Measurements from ENCODE around the gene ATP9A.
"Not testable (repeated sequence)": the region's sequence is repeated elsewhere in the genome, so short reads cannot be mapped to it uniquely, and the experiment has no call there.

Gene ATP9A

DNA sequence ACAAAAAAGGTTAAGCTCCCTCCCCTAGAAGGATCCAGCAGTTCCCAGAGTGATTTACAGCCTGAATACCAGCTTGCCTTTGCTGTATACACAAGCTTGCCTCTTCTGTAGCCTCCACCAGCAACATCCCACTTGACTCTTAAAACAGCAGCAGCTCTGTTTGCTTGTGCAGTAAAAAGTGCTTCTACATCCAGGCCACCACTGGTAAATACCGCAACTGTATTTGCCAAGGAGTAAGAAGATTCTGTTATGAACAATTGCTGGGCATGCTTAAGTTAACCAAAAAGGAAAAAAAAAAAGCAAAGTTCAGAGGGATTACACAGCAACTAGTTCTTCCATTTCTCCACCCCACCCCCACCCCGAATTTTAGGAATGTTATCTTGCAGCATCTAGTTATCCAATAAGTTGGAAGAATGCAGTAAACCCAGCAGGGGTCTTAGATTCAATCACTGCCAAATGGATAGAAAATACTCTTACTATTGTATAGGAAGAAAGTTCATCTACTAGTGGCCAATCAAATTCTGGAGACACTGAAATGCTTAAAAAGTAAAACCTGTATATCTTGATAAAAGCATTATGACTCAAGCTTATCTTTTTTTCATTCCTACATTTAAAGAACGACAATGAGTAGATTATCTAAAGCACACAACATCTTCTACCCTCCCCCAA lies 29.3 kb upstream of the ATP9A start:
- DNase-seq (ENCODE audit: extremely low read depth in 1 of 2, low read depth in 1 of 2): no peak

DNA sequence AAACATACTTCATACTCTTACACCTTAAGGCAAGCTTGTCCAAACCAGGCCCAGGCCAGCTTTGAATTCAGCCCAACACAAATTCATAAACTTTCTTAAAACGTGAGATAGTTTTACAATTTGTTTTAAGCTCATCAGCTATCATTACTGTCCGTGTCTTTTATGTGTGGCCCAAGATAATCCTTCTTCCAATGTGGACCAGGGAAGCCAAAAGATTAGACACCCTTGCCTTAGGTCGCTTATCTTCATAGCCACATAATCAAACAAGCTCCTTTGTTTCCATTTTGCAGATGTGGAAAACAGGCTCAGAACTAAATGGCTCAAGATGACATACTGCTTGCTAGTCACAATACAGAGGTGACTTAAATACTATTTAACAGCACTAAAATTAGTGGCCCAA lies 28.1 kb upstream of the ATP9A start:
- DNase-seq (ENCODE audit: extremely low read depth in 1 of 2, low read depth in 1 of 2): no peak

DNA sequence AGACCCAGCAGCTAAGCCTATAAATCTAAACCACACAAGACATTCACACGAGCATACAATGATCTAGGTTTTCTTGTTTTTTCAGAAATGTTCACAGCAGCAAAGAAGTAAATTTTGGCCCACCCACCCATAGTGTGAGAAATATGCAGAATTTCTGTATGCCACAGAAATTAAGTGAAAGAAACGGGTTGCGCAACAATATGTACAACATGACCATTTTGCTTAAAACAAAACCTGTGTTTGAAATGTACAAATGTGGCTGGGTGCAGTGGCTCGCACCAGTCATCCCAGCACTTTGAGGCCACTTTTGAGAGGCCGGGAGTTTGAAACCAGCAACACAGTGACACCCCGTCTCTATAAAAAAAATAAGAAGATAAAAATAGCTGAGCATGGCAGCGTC lies 24.8 kb upstream of the ATP9A start:
- no peak for DNase-seq (ENCODE audit: extremely low read depth in 1 of 2, low read depth in 1 of 2)

DNA sequence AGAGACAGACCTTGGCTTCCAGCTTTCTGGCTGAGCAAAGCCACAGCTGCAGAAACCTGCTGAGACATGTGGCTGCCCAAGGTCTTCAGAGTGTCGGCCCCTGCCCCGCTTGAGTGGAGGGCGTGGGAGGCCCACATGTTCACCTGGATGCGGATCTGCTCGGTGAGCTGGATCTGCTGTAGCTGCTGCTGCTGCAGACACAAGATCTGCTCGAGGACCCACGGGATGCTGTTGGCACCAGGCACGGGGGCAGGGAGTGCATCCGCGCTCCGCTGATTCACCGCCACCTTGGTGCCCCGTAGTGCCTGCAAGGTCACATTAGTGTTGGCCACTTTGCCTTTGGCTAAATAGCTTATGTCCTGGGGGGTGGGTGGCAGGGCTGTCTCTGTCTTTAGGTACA lies 23.4 kb upstream of the ATP9A start:
- DNase-seq (ENCODE audit: extremely low read depth in 1 of 2, low read depth in 1 of 2): no peak

DNA sequence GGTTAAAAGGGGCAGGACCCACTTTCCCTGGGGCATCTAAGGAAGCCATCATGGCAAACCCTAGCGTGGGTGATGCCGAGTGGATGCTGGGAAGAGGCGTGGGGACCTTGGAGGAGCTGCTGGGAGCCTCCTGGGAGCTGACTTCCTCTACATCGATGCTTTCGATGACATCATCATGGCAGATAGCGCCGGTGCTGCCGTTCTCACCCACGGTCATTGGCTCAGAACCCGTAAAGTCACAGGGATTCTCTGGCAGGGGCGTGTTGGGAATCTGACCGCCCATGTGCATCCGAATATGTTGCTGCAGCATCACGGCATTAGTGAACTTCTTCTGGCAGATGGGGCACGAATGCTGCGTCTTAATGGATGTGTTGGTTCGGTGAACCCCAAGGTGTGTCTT lies 22.1 kb upstream of the ATP9A start:
- DNase-seq (ENCODE audit: extremely low read depth in 1 of 2, low read depth in 1 of 2): no peak

DNA sequence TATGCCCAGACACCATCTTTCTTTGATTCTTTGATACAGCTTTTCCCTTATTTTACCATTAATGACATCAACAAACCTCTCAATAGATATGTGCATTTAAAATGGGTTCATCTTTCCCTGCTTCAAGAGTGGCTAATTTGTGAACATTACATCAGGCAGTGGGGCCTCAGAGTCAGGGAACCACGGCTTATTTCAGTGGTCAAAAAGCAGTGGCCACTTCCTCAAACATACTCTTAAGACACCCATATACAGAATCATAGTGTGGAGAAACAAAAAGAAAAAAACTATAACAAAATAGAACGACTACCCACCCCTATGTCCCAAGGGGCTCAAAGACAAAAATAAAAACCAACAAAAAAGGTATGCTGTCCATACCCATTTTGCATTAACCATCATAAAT lies 21.2 kb upstream of the ATP9A start:
- no peak for DNase-seq (ENCODE audit: extremely low read depth in 1 of 2, low read depth in 1 of 2)

DNA sequence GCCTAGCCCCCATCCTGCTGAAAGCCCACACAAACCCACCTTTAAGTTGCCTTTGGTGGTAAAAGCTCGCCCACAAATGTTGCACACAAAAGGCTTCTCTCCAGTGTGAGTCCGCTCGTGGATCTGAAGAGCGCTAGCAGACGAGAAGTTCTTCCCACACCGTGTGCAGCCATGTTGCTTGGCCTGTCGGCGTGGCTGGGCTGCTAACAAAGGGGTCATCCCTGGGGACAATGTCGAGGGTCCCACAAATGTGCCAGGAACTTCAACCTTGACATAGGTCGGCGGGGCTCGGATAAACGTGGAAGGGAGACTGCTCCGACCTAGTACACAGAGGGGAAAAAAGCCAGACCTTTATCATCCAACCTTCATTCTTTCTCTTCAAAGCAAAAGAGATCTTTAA lies 20.6 kb upstream of the ATP9A start:
- no peak for DNase-seq (ENCODE audit: extremely low read depth in 1 of 2, low read depth in 1 of 2)

DNA sequence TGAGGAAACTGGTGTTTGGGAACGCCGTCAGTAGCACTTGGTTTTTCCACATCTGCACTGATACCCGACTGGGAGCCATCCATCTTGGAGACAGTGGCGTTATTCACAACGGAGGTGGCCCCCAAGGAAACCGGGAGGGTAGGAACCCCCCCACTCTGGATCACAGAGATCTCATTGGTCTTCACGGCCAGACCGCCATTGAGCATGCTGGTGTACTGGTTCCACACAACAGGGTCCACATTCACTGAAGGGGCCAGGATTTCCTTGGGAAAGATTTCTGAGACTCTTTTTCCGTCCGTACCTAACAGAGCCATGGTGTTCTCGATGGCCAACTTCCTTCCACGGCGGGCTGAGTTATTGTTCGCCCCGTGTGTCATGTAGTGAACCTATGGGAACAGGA lies 16.1 kb upstream of the ATP9A start:
- no peak for DNase-seq (ENCODE audit: extremely low read depth in 1 of 2, low read depth in 1 of 2)

DNA sequence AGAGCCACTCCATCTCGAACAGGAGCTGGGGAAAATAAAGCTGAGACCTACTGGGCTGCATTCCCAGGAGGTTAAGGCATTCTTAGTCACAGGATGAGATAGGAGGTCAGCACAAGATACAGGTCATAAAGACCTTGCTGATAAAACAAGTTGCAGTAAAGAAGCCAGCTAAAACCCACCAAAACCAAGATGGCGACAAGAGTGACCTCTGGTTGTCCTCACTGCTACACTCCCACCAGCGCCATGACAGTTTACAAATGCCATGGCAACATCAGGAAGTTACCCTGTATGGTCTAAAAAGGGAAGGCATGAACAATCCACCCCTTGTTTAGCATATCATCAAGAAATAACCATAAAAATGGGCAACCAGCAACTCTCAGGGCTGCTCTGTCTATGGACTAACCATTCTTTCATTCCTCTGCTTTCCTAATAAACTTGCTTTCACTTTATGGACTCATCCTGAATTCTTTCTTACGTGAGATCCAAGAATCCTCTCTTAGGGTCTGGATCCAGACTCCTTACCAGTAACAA lies 10.1 kb upstream of the ATP9A start:
- DNase-seq (ENCODE audit: extremely low read depth in 1 of 2, low read depth in 1 of 2): not testable (repeated sequence)

DNA sequence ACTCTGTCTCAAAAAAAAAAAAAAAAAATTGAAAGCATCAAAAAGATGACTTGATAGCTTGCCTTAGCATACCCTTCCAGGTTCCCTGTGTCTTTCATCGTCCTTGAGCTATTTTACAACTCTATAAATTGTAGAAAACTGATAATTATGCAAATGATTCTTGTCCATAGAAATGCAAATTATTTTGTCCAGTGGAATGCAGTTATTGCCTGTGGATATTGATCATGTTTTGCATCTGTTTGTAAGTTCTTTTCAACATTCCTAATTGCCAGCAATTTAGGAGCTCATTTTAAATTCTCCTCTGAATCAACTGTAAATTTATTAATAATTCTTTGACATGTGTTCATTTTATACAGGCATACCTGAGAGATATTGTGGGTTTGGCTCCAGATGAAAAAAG lies 7.1 kb upstream of the ATP9A start:
- no peak for DNase-seq (ENCODE audit: extremely low read depth in 1 of 2, low read depth in 1 of 2)

DNA sequence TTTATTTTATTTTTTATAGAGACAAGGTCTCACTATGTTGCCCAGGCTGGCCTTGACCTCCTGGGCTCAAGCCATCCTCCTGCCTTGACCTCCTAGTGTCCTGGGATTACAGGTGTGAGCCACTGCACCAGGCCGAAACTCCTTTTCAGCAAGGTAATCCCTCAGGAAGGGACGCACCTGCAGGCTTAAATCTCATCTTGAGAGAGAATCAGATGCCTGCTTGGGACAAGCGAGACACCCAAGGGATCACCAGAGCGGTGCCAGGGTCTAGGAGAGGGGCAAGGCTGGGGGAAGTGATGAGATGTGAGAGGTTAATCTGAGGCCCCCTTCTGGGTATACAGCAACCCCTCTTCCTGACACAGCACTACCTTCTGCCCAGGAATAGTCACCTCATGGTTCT lies 4.0 kb upstream of the ATP9A start:
- DNase-seq (ENCODE audit: extremely low read depth in 1 of 2, low read depth in 1 of 2): no peak

DNA sequence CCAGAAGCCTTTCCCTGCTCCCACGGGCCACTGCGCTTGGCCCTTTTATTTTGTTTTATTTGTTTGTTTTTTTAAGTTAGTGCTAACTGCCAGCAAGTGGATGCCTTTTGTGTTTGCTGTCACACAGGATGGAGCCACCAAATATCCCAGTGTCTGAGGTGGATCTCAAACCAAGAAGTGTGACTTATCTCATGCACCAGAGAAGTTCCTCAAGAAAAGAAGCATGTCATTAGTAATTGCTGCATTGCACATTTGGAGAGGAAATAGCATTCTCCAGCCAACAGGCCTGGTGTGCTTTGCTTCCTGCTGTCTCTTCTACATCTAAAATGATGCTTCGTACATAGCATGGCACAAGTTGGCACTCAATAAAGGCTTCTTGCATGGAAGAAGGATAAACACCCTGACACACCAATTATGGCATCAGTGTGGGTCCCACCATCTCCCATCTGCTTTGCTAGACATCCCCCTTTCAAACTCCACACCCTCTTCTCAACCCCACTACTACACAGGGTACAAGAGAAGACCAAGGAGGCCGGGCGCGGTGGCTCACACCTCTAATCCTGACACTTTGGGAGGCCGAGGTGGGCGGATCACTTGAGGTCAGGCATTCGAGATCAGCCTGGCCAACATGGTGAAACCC lies 1.9 kb upstream of the ATP9A start:
- no peak for DNase-seq (ENCODE audit: extremely low read depth in 1 of 2, low read depth in 1 of 2)

DNA sequence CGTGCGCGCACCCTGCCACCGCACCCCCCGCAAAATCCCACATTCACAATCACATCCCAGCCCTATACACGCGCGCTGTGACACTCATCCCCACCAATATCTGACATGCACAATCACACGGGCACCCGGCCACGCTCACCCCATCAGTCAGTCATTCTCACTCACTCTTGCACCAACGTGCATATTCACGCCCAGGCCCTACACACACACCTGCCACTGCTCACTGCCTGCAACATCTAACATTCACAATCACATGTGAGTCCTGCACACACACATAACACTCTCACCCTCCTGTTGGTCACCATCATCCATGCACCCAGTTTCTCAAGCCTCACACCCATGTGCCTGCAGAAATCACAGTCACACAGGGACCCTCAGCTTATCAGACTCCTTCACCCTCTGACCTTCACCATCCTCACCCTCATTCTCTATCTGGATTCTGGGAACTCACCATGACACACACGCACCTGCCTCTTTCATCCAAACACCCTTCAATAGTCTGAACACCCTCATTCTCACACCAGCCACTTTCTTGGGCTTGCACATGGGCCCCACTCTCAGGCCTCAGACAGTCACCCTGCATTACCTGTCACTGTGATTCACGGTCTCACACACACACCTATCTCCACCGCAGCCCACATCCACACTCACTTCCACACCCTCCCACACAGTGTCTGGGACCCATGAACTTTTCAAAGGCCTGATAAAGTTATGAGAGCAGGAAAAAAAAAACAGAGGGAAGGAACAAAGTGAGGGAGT lies 748 bp upstream of the ATP9A start:
- no peak for DNase-seq (ENCODE audit: extremely low read depth in 1 of 2, low read depth in 1 of 2)

DNA sequence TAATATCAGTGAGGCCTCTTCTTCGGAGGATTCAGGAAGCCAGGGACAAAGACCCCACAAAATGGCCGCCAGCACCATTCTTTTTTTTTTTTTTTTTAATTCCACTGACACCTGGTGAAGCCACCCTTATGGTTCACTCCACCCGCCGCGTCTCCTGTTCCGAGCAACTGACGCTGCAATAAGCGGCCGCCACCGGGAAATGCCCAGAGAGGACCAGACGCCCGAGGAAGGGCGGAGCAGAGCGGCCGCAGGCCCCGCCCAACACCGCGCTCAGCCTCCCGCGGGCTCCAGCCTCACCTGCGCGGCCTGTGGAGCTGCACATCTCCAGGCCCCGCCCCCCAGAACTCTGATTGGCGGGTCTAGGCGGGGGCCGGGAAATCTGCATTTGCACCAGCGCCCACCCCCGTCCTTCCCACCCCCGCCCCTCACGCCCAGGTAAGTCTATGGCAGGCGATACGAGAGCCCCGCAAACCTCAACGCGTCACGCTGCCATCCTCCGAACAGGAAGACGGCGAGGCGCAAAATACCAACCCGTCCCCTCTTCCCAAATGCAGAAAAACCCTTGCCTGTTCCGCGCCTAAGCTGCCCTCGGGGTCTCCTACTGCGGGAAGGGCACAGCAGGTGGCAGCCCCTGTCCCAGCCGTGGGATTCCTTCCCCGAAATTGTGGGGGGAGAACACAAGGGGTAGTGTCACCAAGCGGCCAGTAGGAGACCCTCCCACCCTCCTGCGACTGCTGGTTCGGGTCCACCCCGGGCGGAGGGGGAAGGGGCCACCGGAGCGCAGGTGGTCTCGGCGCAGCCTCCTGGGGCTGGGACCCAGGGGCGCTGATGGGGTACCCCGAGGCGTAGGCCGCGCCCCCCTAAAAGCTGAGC lies 960 bp downstream of the ATP9A start:
- peak; percentile 16 to 39 for DNase-seq (ENCODE audit: extremely low read depth in 1 of 2, low read depth in 1 of 2)

DNA sequence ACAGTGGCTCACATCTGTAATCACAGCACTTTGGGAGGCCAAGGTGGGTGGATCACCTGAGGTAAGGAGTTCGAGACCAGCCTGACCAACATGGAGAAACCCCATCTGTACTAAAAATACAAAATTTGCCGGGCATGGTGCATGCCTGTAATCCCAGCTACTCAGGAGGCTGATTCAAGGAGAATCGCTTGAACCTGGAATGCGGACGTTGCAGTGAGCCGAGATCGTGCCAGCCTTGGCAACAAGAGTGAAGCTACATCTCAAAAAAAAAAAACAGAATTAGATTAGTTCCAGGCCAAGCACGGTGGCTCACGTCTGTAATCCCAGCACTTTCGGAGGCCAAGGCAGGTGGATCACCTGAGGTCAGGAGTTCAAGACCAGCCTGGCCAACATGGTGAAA lies 2.8 kb downstream of the ATP9A start:
- DNase-seq (ENCODE audit: extremely low read depth in 1 of 2, low read depth in 1 of 2): not testable (repeated sequence)

DNA sequence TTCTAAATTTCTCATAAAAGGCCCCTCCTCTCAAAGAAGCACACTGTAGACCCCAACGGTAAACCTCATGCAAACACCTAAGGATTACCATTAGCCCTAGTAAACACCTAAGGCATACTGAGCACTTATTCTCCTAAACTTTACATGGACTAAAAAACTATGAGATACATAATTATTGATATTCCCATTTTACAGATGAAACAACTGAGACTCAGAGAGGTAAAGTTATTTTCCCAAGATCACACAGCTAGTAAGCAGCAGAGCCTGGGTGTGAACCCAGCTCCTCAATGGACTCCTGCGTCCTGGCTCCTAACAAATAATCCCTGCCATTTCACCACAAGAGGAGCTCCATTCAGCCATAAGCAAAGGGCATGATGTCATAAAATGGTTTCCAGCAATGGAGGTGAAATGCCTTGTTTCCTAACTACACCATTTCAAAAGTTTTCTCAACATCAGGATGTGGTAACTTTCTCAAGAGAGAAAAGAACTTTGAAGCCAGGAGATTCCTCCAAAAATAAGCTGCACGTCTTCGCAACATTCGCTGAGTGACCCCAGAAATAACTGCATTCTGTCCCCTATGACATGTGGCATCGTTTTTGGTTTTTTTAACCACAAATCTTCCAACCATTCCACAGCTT lies 4.1 kb downstream of the ATP9A start:
- no peak for DNase-seq (ENCODE audit: extremely low read depth in 1 of 2, low read depth in 1 of 2)

DNA sequence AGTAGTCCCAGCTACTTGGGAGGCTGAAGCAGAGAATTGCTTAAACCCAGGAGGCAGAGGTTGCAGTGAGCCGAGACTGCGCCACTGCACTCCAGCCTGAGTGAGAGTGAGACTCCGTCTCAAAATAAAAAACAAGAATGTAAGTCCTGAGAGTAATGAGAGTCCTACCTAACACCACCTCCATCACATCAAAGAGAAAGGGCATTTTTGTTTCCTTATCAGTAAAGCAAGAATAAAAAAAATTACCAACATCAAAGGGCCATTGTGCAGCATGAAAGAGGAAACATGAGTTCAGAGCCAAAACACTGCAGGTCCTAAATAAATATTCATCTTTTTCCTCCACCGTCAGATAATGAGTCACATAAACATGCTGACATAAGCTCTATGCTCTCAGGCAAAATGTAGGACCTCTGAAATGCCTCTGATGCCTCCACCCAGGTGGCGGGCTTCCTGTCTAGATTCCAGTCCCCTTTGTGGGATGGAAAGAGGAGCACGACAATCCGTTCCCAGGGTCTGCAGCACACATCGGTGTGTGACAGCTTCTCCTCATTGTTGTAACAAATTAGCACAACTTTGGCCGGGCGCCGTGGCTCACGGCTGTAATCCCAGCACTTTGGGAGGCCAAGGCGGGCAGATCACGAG lies 7.2 kb downstream of the ATP9A start:
- DNase-seq (ENCODE audit: extremely low read depth in 1 of 2, low read depth in 1 of 2): no peak

DNA sequence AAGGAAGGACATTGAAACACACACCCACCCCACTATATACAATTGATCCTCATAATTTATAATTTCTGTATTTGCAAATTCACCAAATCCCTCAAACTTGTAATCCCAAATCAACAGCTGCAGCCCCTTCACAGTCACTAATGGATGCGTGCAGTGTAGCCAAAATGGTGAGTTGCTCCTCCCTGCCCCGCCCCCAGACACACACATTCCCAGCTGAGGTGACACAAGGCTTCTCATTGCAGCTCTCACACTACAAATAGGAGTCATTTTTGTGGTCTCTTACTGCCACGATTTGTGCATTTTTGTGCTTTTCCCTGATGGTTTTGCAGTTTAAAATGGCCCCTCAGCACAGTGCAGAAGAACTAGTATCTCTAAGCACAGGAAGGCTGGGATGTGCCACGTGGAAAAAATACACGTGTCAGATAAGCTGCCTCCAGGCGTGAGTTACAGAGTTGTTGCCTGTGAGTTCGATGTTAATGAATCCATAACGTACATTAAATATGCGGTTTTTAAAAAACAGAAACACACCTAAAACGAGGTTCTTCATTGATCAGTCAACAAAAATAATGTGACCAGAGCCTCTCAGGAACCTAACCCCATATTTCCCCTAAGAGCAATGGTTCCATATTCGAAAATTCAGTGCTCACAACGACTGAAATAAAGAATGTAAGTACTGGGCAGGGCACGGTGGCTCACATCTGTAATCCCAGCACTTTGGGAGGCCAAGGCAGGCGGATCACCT lies 8.2 kb downstream of the ATP9A start:
- DNase-seq (ENCODE audit: extremely low read depth in 1 of 2, low read depth in 1 of 2): no peak

DNA sequence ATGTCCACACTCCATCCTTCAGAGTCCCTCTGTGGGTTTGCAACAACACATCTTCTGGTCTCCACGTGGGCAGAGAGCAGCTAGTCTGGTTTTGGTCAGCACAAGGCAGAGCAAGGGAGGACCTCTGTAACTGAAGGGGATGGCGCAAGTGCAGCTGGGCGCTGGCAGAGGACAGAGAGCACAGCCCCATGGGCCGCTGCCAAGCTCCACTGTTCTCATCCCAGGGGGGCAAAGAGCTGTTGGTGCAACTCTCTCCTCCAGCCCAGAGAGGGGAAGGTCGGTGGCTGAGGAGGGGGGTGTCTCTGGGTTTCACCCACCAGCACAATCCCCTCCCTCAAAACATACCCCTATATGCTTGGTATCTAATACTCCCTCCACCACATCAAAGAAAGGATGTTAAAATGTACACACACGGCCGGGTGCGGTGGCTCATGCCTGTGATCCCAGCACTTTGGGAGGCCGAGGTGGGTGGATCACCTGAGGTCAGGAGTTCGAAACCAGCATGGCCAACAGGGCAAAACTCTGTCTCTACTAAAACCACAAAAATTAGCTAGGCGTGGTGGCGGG lies 9.1 kb downstream of the ATP9A start:
- no peak for DNase-seq (ENCODE audit: extremely low read depth in 1 of 2, low read depth in 1 of 2)
